ENCODE measurements around the gene PAPPA2. TPM values are rescaled to one million over a fixed set of nuclear protein-coding genes. Genes with fewer than 3 reads are reported as not detected.

Gene PAPPA2
- total RNA-seq, 1 donor from 2014 or later: not detected

- ChIA-PET CTCF (no interaction called here), POLR2A (no interaction called here)
- no peak for TF ChIP-seq CTCF (IDR thresholded peaks at IDR 0.05)
- Mint-ChIP-seq H3K9me3 (no peaks in the 10 kb centered on the region), H3K27me3 (peaks cover 4% of the 10 kb centered on the region), H3K36me3 (ENCODE audit: low read depth) (no peaks in the 10 kb centered on the region), H3K4me1 (no peaks in the 10 kb centered on the region), H3K27ac (no peak overlapping the region), H3K4me3 (no peak overlapping the region)
- intact Hi-C loops (cut with micrococcal nuclease): no loop called here
- ATAC-seq (ENCODE audit: low read depth) (no peak), DNase-seq (no peak)
Observed at GRCh38 chr1:176770066-176770465, 307.1 kb downstream of the PAPPA2 start.

DNA sequence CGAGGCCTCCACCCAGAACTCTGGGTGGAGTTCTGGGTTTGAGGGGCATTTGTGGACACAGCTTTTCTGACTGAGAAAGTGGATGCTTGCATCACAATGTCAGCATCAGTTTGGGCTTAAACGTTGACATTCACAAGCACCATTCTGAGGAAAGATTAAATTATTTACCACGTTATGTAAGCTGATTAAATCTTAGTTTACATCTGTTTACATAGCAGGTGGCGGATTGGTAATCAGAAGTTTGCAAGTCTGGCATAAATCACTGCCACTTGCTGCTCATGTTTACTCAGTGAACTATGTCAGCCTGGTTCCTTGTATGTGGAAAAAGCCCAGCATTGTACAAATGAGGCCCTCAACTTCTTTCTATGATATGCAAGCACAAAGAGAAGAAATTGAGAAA lies 310.1 kb downstream of the PAPPA2 start:
- ChIA-PET POLR2A (no interaction called here), CTCF (no interaction called here)
- no peak for DNase-seq
- Mint-ChIP-seq H3K27ac (no peak overlapping the region), H3K36me3 (ENCODE audit: low read depth) (no peaks in the 10 kb centered on the region), H3K9me3 (no peaks in the 10 kb centered on the region), H3K27me3 (peaks cover 6% of the 10 kb centered on the region), H3K4me3 (no peak overlapping the region), H3K4me1 (no peaks in the 10 kb centered on the region)
- no peak for ATAC-seq (ENCODE audit: low read depth)
- intact Hi-C loops (cut with micrococcal nuclease): no loop called here
- TF ChIP-seq CTCF (IDR thresholded peaks at IDR 0.05): no peak

GRCh38 chr1:176774224-176774623 lies 311.2 kb downstream of the PAPPA2 start:
- no peak for ATAC-seq (ENCODE audit: low read depth)
- no peak for DNase-seq
- Mint-ChIP-seq H3K4me1 (no peaks in the 10 kb centered on the region), H3K27ac (no peak overlapping the region), H3K36me3 (ENCODE audit: low read depth) (no peaks in the 10 kb centered on the region), H3K9me3 (no peaks in the 10 kb centered on the region), H3K4me3 (no peak overlapping the region), H3K27me3 (peaks cover 2% of the 10 kb centered on the region)
- ChIA-PET CTCF (no interaction called here), POLR2A (no interaction called here)
- intact Hi-C loops (cut with micrococcal nuclease): no loop called here
- TF ChIP-seq CTCF (IDR thresholded peaks at IDR 0.05): no peak

- ChIA-PET CTCF (no interaction called here), POLR2A (no interaction called here)
- TF ChIP-seq CTCF (IDR thresholded peaks at IDR 0.05): no peak
- Mint-ChIP-seq H3K4me3 (no peak overlapping the region), H3K27ac (no peak overlapping the region), H3K27me3 (peaks cover 2% of the 10 kb centered on the region), H3K36me3 (ENCODE audit: low read depth) (no peaks in the 10 kb centered on the region), H3K9me3 (no peaks in the 10 kb centered on the region), H3K4me1 (no peaks in the 10 kb centered on the region)
- ATAC-seq (ENCODE audit: low read depth) (no peak), DNase-seq (no peak)
- intact Hi-C loops (cut with micrococcal nuclease): no loop called here
Observed at GRCh38 chr1:176775378-176775777, 312.4 kb downstream of the PAPPA2 start.

GRCh38 chr1:176775996-176776395 lies 313.0 kb downstream of the PAPPA2 start:
- Mint-ChIP-seq H3K9me3 (no peaks in the 10 kb centered on the region), H3K27ac (no peak overlapping the region), H3K4me3 (no peak overlapping the region), H3K4me1 (no peaks in the 10 kb centered on the region), H3K27me3 (peaks cover 5% of the 10 kb centered on the region), H3K36me3 (ENCODE audit: low read depth) (no peaks in the 10 kb centered on the region)
- CTCF ChIA-PET: no interaction called here
- no peak for TF ChIP-seq CTCF (IDR thresholded peaks at IDR 0.05)
- DNase-seq (no peak), ATAC-seq (ENCODE audit: low read depth) (no peak)
- POLR2A ChIA-PET: no interaction called here
- intact Hi-C loops (cut with micrococcal nuclease): no loop called here
